GM19324 (cell line): ENCODE results near the gene ZBTB40.

Source experiments
- ATAC-seq: cut with Tn5 transposase; IDR thresholded peaks from one replicate; pipeline ENCODE4 v1.9.1; 2021; ENCODE audit warnings: mild to moderate bottlenecking, moderate library complexity; ENCODE audit not compliant: unreplicated experiment, low FRiP score

ZBTB40 gene

GRCh38 chr1:22428672-22429071 is 23.0 kb upstream of the ZBTB40 start:
- ATAC-seq = no peak

- ATAC-seq = no peak
These were observed 19.7 kb upstream of the ZBTB40 start for GRCh38 chr1:22431965-22432364.

- no peak for ATAC-seq
These were observed 16.9 kb upstream of the ZBTB40 start for GRCh38 chr1:22434717-22435116.

GRCh38 chr1:22436948-22437347 is 14.7 kb upstream of the ZBTB40 start:
- ATAC-seq = no peak

- no peak for ATAC-seq
These were observed 14.1 kb upstream of the ZBTB40 start for GRCh38 chr1:22437573-22437972.

GRCh38 chr1:22440582-22440981 is 11.1 kb upstream of the ZBTB40 start:
- no peak for ATAC-seq

- no peak for ATAC-seq
These were observed 9.3 kb upstream of the ZBTB40 start for GRCh38 chr1:22442212-22442894.

GRCh38 chr1:22443332-22443731 is 8.3 kb upstream of the ZBTB40 start:
- ATAC-seq = no peak

- no peak for ATAC-seq
These were observed 6.8 kb upstream of the ZBTB40 start for GRCh38 chr1:22444856-22445255.

- ATAC-seq = no peak
These were observed 4.0 kb upstream of the ZBTB40 start for GRCh38 chr1:22447621-22448111.

- no peak for ATAC-seq
These were observed 2.0 kb upstream of the ZBTB40 start for GRCh38 chr1:22449636-22450035.

- ATAC-seq = no peak
These were observed 1.2 kb upstream of the ZBTB40 start for GRCh38 chr1:22450351-22451021.

- peak; percentile 17 for ATAC-seq
These were observed 868 bp downstream of the ZBTB40 start for GRCh38 chr1:22452481-22452957.

GRCh38 chr1:22453181-22453580 is 1.5 kb downstream of the ZBTB40 start:
- no peak for ATAC-seq

- no peak for ATAC-seq
These were observed 2.9 kb downstream of the ZBTB40 start for GRCh38 chr1:22454476-22455056.

- ATAC-seq = no peak
These were observed 5.7 kb downstream of the ZBTB40 start for GRCh38 chr1:22457345-22457744.

GRCh38 chr1:22457836-22458235 is 6.2 kb downstream of the ZBTB40 start:
- ATAC-seq = no peak

GRCh38 chr1:22461100-22461499 is 9.4 kb downstream of the ZBTB40 start:
- ATAC-seq = no peak

- no peak for ATAC-seq
These were observed 10.3 kb downstream of the ZBTB40 start for GRCh38 chr1:22461678-22462527.

- no peak for ATAC-seq
These were observed 11.3 kb downstream of the ZBTB40 start for GRCh38 chr1:22462928-22463327.
